Heart left ventricle (tissue), 13 donors: Measurements from ENCODE around the gene CACNA1D.

Experiments used
- CTCF ChIP-seq, 12 donors: fragments of 200-600 bp; sonication (generic) in 4 of 12; IDR thresholded peaks; one replicate each; pipeline versions ENCODE4 v1.5.0 to v1.8.0; 2018 to 2022; ENCODE audit warnings: antibody characterized with exemption in 12 of 12, mild to moderate bottlenecking in 5 of 12
- POLR2A ChIP-seq, 2 donors: fragments of 450-650 bp; IDR thresholded peaks; one replicate each; pipeline ENCODE4 v1.6.1; 2017; ENCODE audit warnings: antibody characterized with exemption in 2 of 2, mild to moderate bottlenecking in 2 of 2, moderate library complexity in 2 of 2
- donor health status: ischemic (EF 13 %, LVEDD 7.1; RV severe dilation, severe dysfunction).
- donor health status: DM: no; HTN: yes; CAD: no.
- donor health status: DM: no; HTN: no; CAD: no.
- donor health status: ischemic (EF 25% LVEDD 6.9; RV normal size, moderate dysfunction).
- donor health status: ischemic (EF 25% LVEDD 5.7; RV mildly dilated, moderate dysfunction).
- donor health status: ischemic (EF 35%, LVEDD 5.7; RV mildly dilated, moderate dysfunction).
- donor health status: nonischemic (EF 11% LVEDD 7.7; RV severe dilation, severe dysfunction).
- donor health status: DM: yes; HTN: yes; CAD: no.
- donor health status: PGD.
- donor health status: ischemic (EF 29% LVEDD 5.4; RV normal size, mild dysfunction).
- donor health status: nonischemic (EF 23%, LVEDD 6.1; RV moderate dilation, normal function).

- TF ChIP-seq CTCF (IDR thresholded peaks at IDR 0.05) (no peak), POLR2A (IDR thresholded peaks at IDR 0.05) (no peak)
Observed at GRCh38 chr3:53809764-53810400, 315.5 kb downstream of the CACNA1D start.
